ENCODE results near the gene LRRC43.

Gene LRRC43

DNA sequence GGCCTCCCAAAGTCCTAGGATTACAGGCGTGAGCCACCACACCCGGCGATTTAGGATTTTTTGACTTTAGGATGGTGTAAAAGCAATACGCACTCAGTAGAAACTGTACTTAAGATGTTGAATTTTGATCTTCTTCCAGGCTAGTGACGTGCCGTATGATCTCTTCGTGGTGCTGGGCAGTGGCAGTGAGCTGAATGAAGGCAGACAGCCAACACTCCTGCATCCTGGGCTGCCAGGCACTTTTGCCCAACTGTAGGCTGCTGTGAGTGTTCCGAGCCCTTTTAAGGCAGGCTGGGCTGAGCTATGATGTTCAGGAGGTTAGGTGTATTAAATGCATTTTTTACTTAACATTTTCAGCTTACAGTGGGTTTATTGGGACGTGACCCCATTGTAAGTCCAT is 30.2 kb upstream of the LRRC43 start:
- DNase-seq (ENCODE audit: low spot score) (no peak), ATAC-seq (ENCODE audit: low read depth) (no peak)
- H3K27ac ChIP-seq (ENCODE audit: poor library complexity, severe bottlenecking), result no peak overlapping the region
- H3K36me3 ChIP-seq (ENCODE audit: low read depth), result no peaks in the 10 kb centered on the region
- H3K4me3 ChIP-seq (ENCODE audit: severe bottlenecking), result no peak overlapping the region
- no peaks in the 10 kb centered on the region for H3K27me3 ChIP-seq (ENCODE audit: insufficient read depth, poor library complexity, severe bottlenecking)
- TF ChIP-seq, protein P1, sequence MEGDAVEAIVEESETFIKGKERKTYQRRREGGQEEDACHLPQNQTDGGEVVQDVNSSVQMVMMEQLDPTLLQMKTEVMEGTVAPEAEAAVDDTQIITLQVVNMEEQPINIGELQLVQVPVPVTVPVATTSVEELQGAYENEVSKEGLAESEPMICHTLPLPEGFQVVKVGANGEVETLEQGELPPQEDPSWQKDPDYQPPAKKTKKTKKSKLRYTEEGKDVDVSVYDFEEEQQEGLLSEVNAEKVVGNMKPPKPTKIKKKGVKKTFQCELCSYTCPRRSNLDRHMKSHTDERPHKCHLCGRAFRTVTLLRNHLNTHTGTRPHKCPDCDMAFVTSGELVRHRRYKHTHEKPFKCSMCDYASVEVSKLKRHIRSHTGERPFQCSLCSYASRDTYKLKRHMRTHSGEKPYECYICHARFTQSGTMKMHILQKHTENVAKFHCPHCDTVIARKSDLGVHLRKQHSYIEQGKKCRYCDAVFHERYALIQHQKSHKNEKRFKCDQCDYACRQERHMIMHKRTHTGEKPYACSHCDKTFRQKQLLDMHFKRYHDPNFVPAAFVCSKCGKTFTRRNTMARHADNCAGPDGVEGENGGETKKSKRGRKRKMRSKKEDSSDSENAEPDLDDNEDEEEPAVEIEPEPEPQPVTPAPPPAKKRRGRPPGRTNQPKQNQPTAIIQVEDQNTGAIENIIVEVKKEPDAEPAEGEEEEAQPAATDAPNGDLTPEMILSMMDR (IDR thresholded peaks at IDR 0.05; ENCODE audit: poor library complexity, severe bottlenecking), result no peak
- no peaks in the 10 kb centered on the region for H3K9me3 ChIP-seq (ENCODE audit: severe bottlenecking)
- no peaks in the 10 kb centered on the region for H3K4me1 ChIP-seq (ENCODE audit: insufficient read depth, poor library complexity, severe bottlenecking)

DNA sequence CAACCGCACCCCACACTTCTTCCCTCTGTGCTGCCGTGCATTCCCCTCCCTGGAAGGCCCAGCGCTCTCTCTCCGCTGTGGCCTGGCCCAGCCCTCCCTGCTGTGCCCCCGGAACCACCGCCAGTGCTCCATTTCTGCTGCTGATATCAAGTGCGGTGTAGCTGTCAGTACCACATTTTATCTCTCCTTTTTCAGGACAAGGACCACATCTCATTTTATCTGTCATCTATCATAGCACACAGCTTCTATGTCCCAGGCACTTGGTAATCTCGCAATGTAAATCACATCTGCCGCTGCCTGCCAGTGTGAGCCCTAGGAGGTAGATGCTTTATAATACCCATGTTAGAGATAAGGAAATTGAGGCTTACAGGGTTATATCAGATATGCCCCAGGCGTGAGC is 27.2 kb upstream of the LRRC43 start:
- H3K9me3 ChIP-seq (ENCODE audit: severe bottlenecking), result no peaks in the 10 kb centered on the region
- ATAC-seq (ENCODE audit: low read depth) (no peak), DNase-seq (ENCODE audit: low spot score) (no peak)
- no peaks in the 10 kb centered on the region for H3K4me1 ChIP-seq (ENCODE audit: insufficient read depth, poor library complexity, severe bottlenecking)
- no peaks in the 10 kb centered on the region for H3K27me3 ChIP-seq (ENCODE audit: insufficient read depth, poor library complexity, severe bottlenecking)
- no peak overlapping the region for H3K4me3 ChIP-seq (ENCODE audit: severe bottlenecking)
- H3K36me3 ChIP-seq (ENCODE audit: low read depth), result no peaks in the 10 kb centered on the region
- TF ChIP-seq, protein P1 (IDR thresholded peaks at IDR 0.05; ENCODE audit: poor library complexity, severe bottlenecking), result no peak
- H3K27ac ChIP-seq (ENCODE audit: poor library complexity, severe bottlenecking), result no peak overlapping the region

DNA sequence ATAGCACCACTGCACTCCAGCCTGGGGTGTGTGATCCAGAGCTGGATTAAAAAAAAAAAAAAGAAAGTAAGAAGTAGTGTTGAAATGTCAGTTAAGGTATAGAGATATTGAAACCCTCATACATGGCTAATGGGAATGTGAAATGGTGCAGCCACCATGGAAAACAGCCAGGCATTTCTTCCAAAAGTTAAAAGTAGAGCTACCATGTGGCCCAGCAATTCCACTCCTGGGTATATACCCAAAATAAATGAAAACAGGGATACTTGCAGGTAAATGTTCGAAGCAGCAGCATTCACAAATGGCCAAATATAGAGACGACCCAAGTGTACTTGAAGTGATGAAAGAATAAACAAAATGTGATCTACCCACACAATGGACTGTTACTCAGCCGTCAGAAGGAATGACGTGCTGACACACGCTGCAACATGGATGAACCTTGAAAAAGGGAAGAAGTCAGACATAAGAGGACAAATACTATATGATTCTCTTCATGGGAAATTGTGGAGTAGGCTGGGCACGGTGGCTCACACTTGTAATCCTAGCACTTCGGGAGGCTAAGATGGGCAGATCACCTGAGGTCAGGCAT is 24.1 kb upstream of the LRRC43 start:
- TF ChIP-seq, protein P1 (IDR thresholded peaks at IDR 0.05; ENCODE audit: poor library complexity, severe bottlenecking), result no peak
- no peak overlapping the region for H3K4me3 ChIP-seq (ENCODE audit: severe bottlenecking)
- H3K36me3 ChIP-seq (ENCODE audit: low read depth), result no peaks in the 10 kb centered on the region
- peak; percentile 42; the same call in 1 of the 3 replicates for ATAC-seq (ENCODE audit: low read depth)
- no peaks in the 10 kb centered on the region for H3K4me1 ChIP-seq (ENCODE audit: insufficient read depth, poor library complexity, severe bottlenecking)
- no peak overlapping the region for H3K27ac ChIP-seq (ENCODE audit: poor library complexity, severe bottlenecking)
- no peak for DNase-seq (ENCODE audit: low spot score)
- no peaks in the 10 kb centered on the region for H3K27me3 ChIP-seq (ENCODE audit: insufficient read depth, poor library complexity, severe bottlenecking)
- no peaks in the 10 kb centered on the region for H3K9me3 ChIP-seq (ENCODE audit: severe bottlenecking)

DNA sequence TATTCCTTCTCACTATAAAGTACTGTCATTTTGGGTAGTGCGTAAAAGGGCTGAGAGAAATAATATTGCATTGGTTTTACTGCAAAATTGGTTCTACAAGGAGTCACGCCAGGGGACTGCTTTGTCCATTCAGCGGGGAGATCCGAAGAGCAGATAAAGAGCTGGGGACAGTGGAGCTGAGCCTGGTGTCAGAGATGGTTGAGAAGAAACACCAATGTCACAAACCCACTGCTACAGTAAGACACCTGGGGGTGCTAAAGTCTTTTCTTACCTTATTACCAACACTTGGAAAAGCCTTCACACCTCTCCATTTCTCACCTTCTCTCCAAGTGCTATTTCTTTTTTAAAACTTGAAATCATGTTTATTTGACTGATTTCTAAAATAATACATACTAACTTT is 23.0 kb upstream of the LRRC43 start:
- Histone ChIP-seq H3K36me3 (ENCODE audit: low read depth) (no peaks in the 10 kb centered on the region), H3K27me3 (ENCODE audit: insufficient read depth, poor library complexity, severe bottlenecking) (no peaks in the 10 kb centered on the region), H3K4me1 (ENCODE audit: insufficient read depth, poor library complexity, severe bottlenecking) (no peaks in the 10 kb centered on the region), H3K27ac (ENCODE audit: poor library complexity, severe bottlenecking) (no peak overlapping the region), H3K9me3 (ENCODE audit: severe bottlenecking) (no peaks in the 10 kb centered on the region), H3K4me3 (ENCODE audit: severe bottlenecking) (no peak overlapping the region)
- DNase-seq (ENCODE audit: low spot score), result no peak
- ATAC-seq (ENCODE audit: low read depth), result peak; percentile 68
- TF ChIP-seq, protein P1 (IDR thresholded peaks at IDR 0.05; ENCODE audit: poor library complexity, severe bottlenecking), result peak; percentile 35

DNA sequence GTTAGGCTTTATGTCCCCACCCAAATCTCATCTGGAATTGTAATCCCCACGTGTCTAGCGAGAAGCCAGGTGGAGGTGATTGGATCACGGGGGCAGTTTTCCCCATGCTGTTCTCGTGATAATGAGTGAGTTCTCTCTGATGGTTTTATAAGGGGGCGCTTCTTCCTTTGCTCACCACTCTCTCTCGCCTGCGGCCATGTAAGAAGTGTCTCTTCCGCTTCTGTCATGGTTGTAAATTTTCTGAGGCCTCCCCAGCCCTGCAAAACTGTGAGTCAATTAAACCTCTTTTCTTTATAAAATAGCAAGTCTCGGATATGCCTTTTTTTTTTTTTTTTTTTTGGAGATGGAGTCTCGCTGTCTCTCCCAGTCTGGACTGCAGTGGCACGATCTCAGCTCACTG is 22.2 kb upstream of the LRRC43 start:
- Histone ChIP-seq H3K27ac (ENCODE audit: poor library complexity, severe bottlenecking) (no peak overlapping the region), H3K4me1 (ENCODE audit: insufficient read depth, poor library complexity, severe bottlenecking) (no peaks in the 10 kb centered on the region), H3K4me3 (ENCODE audit: severe bottlenecking) (no peak overlapping the region), H3K27me3 (ENCODE audit: insufficient read depth, poor library complexity, severe bottlenecking) (no peaks in the 10 kb centered on the region), H3K36me3 (ENCODE audit: low read depth) (no peaks in the 10 kb centered on the region), H3K9me3 (ENCODE audit: severe bottlenecking) (no peaks in the 10 kb centered on the region)
- DNase-seq (ENCODE audit: low spot score) (no peak), ATAC-seq (ENCODE audit: low read depth) (no peak)
- TF ChIP-seq, protein P1 (IDR thresholded peaks at IDR 0.05; ENCODE audit: poor library complexity, severe bottlenecking), result no peak
